H1 (cell line): ENCODE measurements around the gene MZF1. TPM values are rescaled to one million over a fixed set of nuclear protein-coding genes. Genes with fewer than 3 reads are reported as not detected.

Experiments used
- CREB1 ChIP-seq: IDR thresholded peaks from 2 replicates; pipeline ENCODE4 v1.6.1; 2012; ENCODE audit warnings: inconsistent platforms
- GTF2F1 ChIP-seq: IDR thresholded peaks from 2 replicates; pipeline ENCODE4 v1.6.1; 2012; ENCODE audit warnings: low read depth, low read length, improper control_type of control experiment, borderline replicate concordance
- POU5F1 ChIP-seq: IDR thresholded peaks from 2 replicates; pipeline ENCODE4 v1.6.1; 2011; ENCODE audit warnings: low read depth, mild to moderate bottlenecking, low read length, moderate library complexity
- SP4 ChIP-seq: IDR thresholded peaks from 2 replicates; pipeline ENCODE4 v1.6.1; 2012; ENCODE audit warnings: low read length, inconsistent platforms
- polyA plus RNA-seq, 7 experiments: library from polyadenylated mRNA; depleted of rRNA in 3 of 7; stranded (reverse) in 5 of 7; unstranded in 2 of 7; fragments of >200 nt in 5 of 7; fragments of 200-250 nt in 2 of 7; gene quantifications; 1 replicate in 5 of 7; 2 replicates in 1 of 7; 4 replicates in 1 of 7; pipeline versions ENCODE4 v1.2.1 to v1.2.3, GENCODE V29; 2011 to 2013; ENCODE audit warnings: missing spikeins in 2 of 7, mixed read lengths in 2 of 7
- total RNA-seq: library from RNA; stranded (reverse); fragmentation: NEBNext Ultra II Directional; extraction: Animal tissue kit (Norgen Biotek cat#: 25700); gene quantifications from 2 replicates; pipeline ENCODE4 v1.2.1, GENCODE V29; 2021

MZF1 gene
- total and polyA plus RNA-seq, 2 of the 8 experiments (the other 6 are each of a cell fraction or from before 2014, with no cell fraction given): 15.2 to 25.0 TPM

DNA sequence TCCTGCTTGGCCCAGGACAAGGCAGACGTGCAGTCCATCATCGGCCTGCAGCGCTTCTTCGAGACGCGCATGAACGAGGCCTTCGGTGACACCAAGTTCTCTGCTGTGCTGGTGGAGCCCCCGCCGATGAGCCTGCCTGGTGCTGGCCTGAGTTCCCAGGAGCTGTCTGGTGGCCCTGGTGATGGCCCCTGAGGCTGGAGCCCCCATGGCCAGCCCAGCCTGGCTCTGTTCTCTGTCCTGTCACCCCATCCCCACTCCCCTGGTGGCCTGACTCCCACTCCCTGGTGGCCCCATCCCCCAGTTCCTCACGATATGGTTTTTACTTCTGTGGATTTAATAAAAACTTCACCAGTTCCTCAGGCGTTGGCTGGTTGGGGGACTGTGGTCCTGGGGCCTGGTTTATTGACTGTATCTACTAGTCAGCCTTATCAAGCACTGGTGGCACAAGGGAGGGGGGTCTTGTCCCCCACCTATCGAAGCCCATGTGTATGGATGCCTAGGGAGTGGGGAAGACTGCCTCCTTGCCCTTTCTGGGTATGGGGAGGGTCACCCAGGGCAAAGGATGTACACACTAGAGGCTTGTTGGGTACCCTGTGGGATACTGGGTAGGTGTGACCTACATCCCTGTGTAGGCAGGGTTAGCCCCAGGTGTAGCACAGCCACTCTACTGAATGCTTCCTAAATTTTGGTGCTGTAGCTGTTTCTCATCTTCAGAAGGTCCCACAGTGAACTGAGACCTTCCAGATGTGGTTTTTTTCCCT, 22.6 kb downstream of the MZF1 start (continued):
- no peak for TF ChIP-seq GTF2F1
- TF ChIP-seq SP4: no peak
- TF ChIP-seq POU5F1: no peak
- TF ChIP-seq CREB1: no peak
